IMR-90 (cell line): ENCODE measurements around the gene CLIC1.

ENCODE experiments used
- BHLHE40 ChIP-seq: fragments of 150-350 bp; IDR thresholded peaks from 2 replicates; pipeline ENCODE4 v1.6.1; 2016; ENCODE audit warnings: mild to moderate bottlenecking, low read depth, low read length
- CEBPB ChIP-seq: IDR thresholded peaks from 2 replicates; pipeline ENCODE4 v1.6.1; 2012; ENCODE audit warnings: low read depth, low read length, improper control_type of control experiment
- CHD1 ChIP-seq: IDR thresholded peaks from 2 replicates; pipeline ENCODE4 v1.6.1; 2012; ENCODE audit warnings: low read depth, low read length, improper control_type of control experiment
- FOS ChIP-seq: fragments of 150-350 bp; IDR thresholded peaks from 2 replicates; pipeline ENCODE4 v1.6.1; 2016; ENCODE audit warnings: low read depth, low read length
- MAFK ChIP-seq: IDR thresholded peaks from 2 replicates; pipeline ENCODE4 v1.6.1; 2012; ENCODE audit warnings: low read depth, low read length, improper control_type of control experiment
- MAZ ChIP-seq: IDR thresholded peaks from 2 replicates; pipeline ENCODE4 v1.6.1; 2012; ENCODE audit warnings: low read depth, mild to moderate bottlenecking, low read length, improper control_type of control experiment, moderate library complexity, borderline replicate concordance
- MXI1 ChIP-seq: IDR thresholded peaks from 2 replicates; pipeline ENCODE4 v1.6.1; 2012; ENCODE audit warnings: low read depth, mild to moderate bottlenecking, low read length, moderate library complexity, borderline replicate concordance
- POLR2A ChIP-seq: IDR thresholded peaks from 2 replicates; pipeline ENCODE4 v1.6.1; 2012; ENCODE audit warnings: mild to moderate bottlenecking, low read depth, low read length
- RAD21 ChIP-seq: IDR thresholded peaks from 2 replicates; pipeline ENCODE4 v1.6.1; 2012; ENCODE audit warnings: low read length, improper control_type of control experiment
- RFX5 ChIP-seq: IDR thresholded peaks from 2 replicates; pipeline ENCODE4 v1.8.0; 2012; ENCODE audit warnings: low read depth, mild to moderate bottlenecking, low read length, moderate library complexity
- SMC3 ChIP-seq: fragments of 150-350 bp; IDR thresholded peaks from 2 replicates; pipeline ENCODE4 v1.6.1; 2016; ENCODE audit warnings: low read depth, mild to moderate bottlenecking, antibody characterized with exemption, low read length, moderate library complexity
- USF2 ChIP-seq: fragments of 150-350 bp; IDR thresholded peaks from 2 replicates; pipeline ENCODE4 v1.6.1; 2017; ENCODE audit warnings: mild to moderate bottlenecking, antibody characterized with exemption, low read length, low read depth
- TF ChIP-seq, protein P1 (sequence below): conservative IDR thresholded peaks from 2 replicates; pipeline ENCODE4 v1.5.1; 2012; ENCODE audit warnings: mild to moderate bottlenecking, low read depth, low read length, improper control_type of control experiment
- TF ChIP-seq, protein P2 (sequence below): fragments of 150-350 bp; IDR thresholded peaks from 2 replicates; pipeline ENCODE4 v1.6.1; 2016; ENCODE audit warnings: low read depth, mild to moderate bottlenecking, low read length, moderate library complexity, borderline replicate concordance

GRCh38 chr6:31737991-31738979 is 2.0 kb upstream of the CLIC1 start:
- no peak for TF ChIP-seq CEBPB
- peak; percentile 55 for TF ChIP-seq POLR2A
- TF ChIP-seq, protein P1, sequence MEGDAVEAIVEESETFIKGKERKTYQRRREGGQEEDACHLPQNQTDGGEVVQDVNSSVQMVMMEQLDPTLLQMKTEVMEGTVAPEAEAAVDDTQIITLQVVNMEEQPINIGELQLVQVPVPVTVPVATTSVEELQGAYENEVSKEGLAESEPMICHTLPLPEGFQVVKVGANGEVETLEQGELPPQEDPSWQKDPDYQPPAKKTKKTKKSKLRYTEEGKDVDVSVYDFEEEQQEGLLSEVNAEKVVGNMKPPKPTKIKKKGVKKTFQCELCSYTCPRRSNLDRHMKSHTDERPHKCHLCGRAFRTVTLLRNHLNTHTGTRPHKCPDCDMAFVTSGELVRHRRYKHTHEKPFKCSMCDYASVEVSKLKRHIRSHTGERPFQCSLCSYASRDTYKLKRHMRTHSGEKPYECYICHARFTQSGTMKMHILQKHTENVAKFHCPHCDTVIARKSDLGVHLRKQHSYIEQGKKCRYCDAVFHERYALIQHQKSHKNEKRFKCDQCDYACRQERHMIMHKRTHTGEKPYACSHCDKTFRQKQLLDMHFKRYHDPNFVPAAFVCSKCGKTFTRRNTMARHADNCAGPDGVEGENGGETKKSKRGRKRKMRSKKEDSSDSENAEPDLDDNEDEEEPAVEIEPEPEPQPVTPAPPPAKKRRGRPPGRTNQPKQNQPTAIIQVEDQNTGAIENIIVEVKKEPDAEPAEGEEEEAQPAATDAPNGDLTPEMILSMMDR: peak; percentile 30; the same call in 1 of the 2 replicates
- no peak for TF ChIP-seq RFX5
- TF ChIP-seq MAZ: no peak
- no peak for TF ChIP-seq MXI1
- no peak for TF ChIP-seq FOS
- TF ChIP-seq MAFK: no peak
- TF ChIP-seq RAD21: no peak; the same call in none of the 2 replicates
- TF ChIP-seq, protein P2, sequence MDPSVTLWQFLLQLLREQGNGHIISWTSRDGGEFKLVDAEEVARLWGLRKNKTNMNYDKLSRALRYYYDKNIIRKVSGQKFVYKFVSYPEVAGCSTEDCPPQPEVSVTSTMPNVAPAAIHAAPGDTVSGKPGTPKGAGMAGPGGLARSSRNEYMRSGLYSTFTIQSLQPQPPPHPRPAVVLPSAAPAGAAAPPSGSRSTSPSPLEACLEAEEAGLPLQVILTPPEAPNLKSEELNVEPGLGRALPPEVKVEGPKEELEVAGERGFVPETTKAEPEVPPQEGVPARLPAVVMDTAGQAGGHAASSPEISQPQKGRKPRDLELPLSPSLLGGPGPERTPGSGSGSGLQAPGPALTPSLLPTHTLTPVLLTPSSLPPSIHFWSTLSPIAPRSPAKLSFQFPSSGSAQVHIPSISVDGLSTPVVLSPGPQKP: no peak
- peak; percentile 21; the same call in 1 of the 2 replicates for TF ChIP-seq SMC3
- TF ChIP-seq USF2: no peak
- no peak for TF ChIP-seq BHLHE40
- no peak for TF ChIP-seq CHD1
